HFF-Myc (cell line): ENCODE data around the gene SLTM.
"Not testable (repeated sequence)": the region's sequence is repeated elsewhere in the genome, so short reads cannot be mapped to it uniquely, and the experiment has no call there.

Experiments used
- DNase-seq: peaks from one replicate; pipeline ENCODE4 v3.0.0-alpha.2; 2011; ENCODE audit warnings: low read depth; ENCODE audit errors: extremely low read depth
- H3K4me3 ChIP-seq: replicated peaks from 2 replicates; pipeline ENCODE4 v1.5.1; 2011; ENCODE audit warnings: low read depth, mild to moderate bottlenecking, control low read depth, low read length
- TF ChIP-seq, protein P1 (sequence below): IDR thresholded peaks from 2 replicates; pipeline ENCODE4 v1.5.1; 2012; ENCODE audit warnings: mild to moderate bottlenecking, low read depth, low read length, control low read depth; ENCODE audit errors: missing control alignments

The SLTM gene

DNA sequence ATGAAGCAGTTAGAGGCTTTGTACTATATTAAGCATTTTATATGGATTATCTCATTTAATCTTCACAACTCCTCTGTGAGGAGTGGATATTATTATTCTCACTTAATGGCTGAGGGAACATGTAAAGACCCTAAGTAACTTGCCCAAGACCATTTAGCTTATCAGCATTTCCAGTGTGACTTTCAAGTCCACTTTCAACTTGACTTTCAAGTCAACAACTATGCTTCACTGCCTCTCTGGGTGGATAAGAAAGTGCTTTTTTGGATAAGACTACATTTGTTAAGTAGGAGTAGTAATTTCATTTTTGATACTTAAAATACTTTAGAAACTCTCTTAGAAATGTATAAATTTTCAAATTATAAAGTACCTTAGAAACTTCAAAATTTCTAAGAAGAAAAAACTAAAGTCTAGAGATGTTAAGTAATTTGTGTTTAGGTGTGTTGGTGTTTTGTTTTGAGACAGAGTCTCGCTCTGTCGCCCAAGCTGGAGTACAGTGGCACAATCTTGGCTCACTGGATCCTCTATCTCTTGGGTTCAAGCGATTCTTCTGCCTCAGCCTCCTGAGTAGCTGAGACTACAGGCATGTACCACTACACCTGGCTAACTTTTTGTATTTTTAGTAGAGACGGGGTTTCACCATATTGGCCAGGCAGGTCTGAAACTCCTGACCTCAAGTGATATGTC is 90.6 kb downstream of the SLTM start:
- H3K4me3 ChIP-seq, result no peak overlapping the region
- DNase-seq, result no peak
- TF ChIP-seq, protein P1, sequence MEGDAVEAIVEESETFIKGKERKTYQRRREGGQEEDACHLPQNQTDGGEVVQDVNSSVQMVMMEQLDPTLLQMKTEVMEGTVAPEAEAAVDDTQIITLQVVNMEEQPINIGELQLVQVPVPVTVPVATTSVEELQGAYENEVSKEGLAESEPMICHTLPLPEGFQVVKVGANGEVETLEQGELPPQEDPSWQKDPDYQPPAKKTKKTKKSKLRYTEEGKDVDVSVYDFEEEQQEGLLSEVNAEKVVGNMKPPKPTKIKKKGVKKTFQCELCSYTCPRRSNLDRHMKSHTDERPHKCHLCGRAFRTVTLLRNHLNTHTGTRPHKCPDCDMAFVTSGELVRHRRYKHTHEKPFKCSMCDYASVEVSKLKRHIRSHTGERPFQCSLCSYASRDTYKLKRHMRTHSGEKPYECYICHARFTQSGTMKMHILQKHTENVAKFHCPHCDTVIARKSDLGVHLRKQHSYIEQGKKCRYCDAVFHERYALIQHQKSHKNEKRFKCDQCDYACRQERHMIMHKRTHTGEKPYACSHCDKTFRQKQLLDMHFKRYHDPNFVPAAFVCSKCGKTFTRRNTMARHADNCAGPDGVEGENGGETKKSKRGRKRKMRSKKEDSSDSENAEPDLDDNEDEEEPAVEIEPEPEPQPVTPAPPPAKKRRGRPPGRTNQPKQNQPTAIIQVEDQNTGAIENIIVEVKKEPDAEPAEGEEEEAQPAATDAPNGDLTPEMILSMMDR, result no peak

DNA sequence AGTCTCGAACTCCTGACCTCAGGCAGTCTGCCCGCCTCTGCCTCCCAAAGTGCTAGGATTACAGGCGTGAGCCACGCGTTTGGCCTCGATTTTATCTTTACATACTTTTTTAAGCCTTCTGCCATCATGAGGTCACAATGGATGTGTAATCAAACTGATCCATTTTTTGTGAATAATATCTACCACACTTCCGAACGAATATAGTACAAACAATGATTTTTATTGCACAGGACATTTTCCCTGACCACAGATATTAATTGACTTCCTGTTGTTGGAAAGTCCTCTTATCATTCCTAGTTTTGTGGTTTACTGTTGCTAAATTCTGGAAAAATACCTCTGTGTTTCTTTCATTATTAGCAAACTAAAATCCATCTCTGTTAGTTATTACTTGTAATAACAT is 93.4 kb downstream of the SLTM start:
- TF ChIP-seq, protein P1, result no peak

DNA sequence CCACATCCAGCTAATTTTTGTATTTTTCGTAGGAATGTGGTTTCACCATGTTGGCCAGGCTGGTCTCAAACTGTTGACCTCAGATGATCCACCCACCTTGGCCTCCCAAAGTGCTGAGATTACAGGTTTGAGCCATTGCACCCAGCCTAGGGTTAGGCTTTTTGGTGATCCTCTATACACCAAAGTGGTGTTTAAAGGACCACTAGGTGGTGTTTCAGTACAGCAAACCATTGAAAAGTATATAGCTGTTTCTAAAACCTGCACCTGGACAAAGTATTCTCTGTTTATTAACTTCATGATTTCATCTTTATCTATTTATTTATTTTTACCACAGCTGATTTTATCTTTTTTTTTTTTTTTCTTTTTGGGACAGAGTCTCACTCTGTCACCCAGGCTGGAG is 94.0 kb downstream of the SLTM start:
- H3K4me3 ChIP-seq, result no peak overlapping the region
- no peak for DNase-seq
- TF ChIP-seq, protein P1, result peak; percentile 38

More for the DNA sequence above, 93.4 kb downstream of the SLTM start:
- H3K4me3 ChIP-seq, result no peak overlapping the region
- no peak for DNase-seq

DNA sequence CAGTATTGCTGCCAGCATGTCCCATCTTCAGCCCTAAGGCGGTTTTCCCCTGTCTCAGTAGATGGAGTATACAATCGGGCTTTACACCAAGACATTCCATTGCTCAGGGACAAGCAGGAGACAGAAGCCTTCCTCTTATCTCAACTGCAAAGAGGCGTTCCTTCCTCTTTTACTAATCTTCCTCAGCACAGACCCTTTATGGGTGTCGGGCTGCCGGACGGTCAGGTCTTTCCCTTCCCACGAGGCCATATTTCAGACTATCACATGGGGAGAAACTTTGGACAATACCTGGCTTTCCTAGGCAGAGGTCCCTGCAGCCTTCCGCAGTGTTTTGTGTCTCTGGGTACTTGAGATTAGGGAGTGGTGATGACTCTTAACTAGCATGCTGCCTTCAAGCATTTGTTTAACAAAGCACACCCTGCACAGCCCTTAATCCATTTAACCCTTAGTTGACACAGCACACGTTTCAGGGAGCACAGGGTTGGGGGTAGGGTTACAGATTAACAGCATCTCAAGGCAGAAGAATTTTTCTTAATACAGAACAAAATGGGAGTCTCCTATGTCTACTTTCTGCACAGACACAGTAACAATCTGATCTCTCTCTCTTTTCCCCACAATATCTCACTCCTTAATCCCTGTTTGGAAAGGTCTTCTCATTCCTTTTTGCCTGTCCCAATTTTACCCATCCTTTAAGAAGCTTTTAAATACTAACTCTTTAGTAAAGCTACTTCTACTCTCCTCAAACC is 99.6 kb downstream of the SLTM start:
- H3K4me3 ChIP-seq, DNase-seq: not testable (repeated sequence)

DNA sequence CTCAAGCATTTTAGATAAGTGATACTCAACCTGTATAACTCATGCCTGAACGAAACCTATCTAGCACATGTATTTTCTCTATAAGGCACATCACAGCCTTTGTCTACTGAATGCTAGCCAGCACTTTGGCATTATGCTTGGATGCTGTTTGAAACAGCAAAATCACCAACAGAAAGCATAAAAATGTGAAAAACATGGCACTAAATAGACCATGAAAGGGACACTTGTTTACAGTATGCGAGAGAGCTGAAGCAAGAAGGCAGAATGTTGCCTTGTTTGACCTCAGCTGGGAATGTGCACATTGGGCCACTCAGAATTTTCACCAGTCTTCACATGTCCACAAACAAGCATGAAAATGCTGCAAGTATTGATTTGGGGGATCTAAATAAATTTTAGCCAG is 102.9 kb downstream of the SLTM start:
- TF ChIP-seq, protein P1, result no peak
- DNase-seq, result no peak
- no peak overlapping the region for H3K4me3 ChIP-seq
